ENCODE measurements around the gene NSUN2. TPM values are rescaled to one million over a fixed set of nuclear protein-coding genes. Genes with fewer than 3 reads are reported as not detected.

NSUN2 gene
- polyA plus RNA-seq, 2 of the 4 experiments (the other 2 are of a cell fraction), result 95.7 to 101 TPM

GRCh38 chr5:6598351-6598900 is 34.4 kb downstream of the NSUN2 start:
- POLR2A ChIA-PET, result no interaction called here
- no peak for ATAC-seq

GRCh38 chr5:6597557-6597956 is 35.3 kb downstream of the NSUN2 start:
- POLR2A ChIA-PET, result no interaction called here
- TF ChIP-seq REST (IDR thresholded peaks at IDR 0.05), result no peak
- TF ChIP-seq CBX8 (IDR thresholded peaks at IDR 0.05), result no peak
- TF ChIP-seq EHMT2 (IDR thresholded peaks at IDR 0.05; ENCODE audit: low read depth), result no peak
- no peak for TF ChIP-seq RAD21 (conservative IDR thresholded peaks at IDR 0.05 in 1 of 2, IDR thresholded peaks at IDR 0.05 in 1 of 2)
- no peak for TF ChIP-seq HDAC2 (IDR thresholded peaks at IDR 0.05)
- no peak for TF ChIP-seq HOXB5 (CRISPR knock-in tag; IDR thresholded peaks at IDR 0.05)
- no peak for TF ChIP-seq JUN (IDR thresholded peaks at IDR 0.05)
- no peak for TF ChIP-seq KDM5A (IDR thresholded peaks at IDR 0.05)
- TF ChIP-seq MAX (IDR thresholded peaks at IDR 0.05), result no peak
- no peak for TF ChIP-seq MAFK (IDR thresholded peaks at IDR 0.05; ENCODE audit: partially characterized antibody)
- TF ChIP-seq RARB (CRISPR knock-in tag; IDR thresholded peaks at IDR 0.05), result no peak
- TF ChIP-seq BCL3 (IDR thresholded peaks at IDR 0.05), result no peak
- no peak for TF ChIP-seq FOSB (CRISPR knock-in tag; IDR thresholded peaks at IDR 0.05)
- no peak for TF ChIP-seq POLR2AphosphoS2 (conservative IDR thresholded peaks at IDR 0.05; ENCODE audit: low read length)
- TF ChIP-seq EP300 (IDR thresholded peaks at IDR 0.05), result no peak
- no peak for TF ChIP-seq RCOR1 (IDR thresholded peaks at IDR 0.05; ENCODE audit: low read depth, low read length)
- no peak for TF ChIP-seq SMC3 (IDR thresholded peaks at IDR 0.05)
- CTCF ChIA-PET, result no interaction called here
- Histone ChIP-seq H3K27ac (no peak overlapping the region), H3K4me1 (no peaks in the 10 kb centered on the region), H3K4me2 (no peak overlapping the region), H3K9me3 (no peaks in the 10 kb centered on the region), H3K4me3 (no peak overlapping the region)
- WGBS (ENCODE audit: missing lambda C conversion rate), result 88% methylated on average over 6 of the region's 6 CpGs
- no peak for DNase-seq (ENCODE audit: low read depth in 1 of 2, low spot score in 1 of 2)
- FAIRE-seq, result no peak
- no peak for ATAC-seq

More at GRCh38 chr5:6598351-6598900, 34.4 kb downstream of the NSUN2 start:
- Histone ChIP-seq H3K27ac (no peak overlapping the region), H3K9me3 (no peaks in the 10 kb centered on the region), H3K4me2 (no peak overlapping the region), H3K4me1 (no peaks in the 10 kb centered on the region), H3K4me3 (no peak overlapping the region)
- DNase-seq (ENCODE audit: low read depth in 1 of 2, low spot score in 1 of 2) (no peak), FAIRE-seq (no peak)
- CTCF ChIA-PET, result interaction anchor here (0.7 kb wide), 1 partner anchor 139 kb away, joined by 3 read pairs; no protein-coding TSS in a partner anchor
- WGBS (ENCODE audit: missing lambda C conversion rate), result 94% methylated on average over 13 of the region's 14 CpGs
- TF ChIP-seq TP53 (CRISPR knock-in tag; IDR thresholded peaks at IDR 0.05) (no peak), CHD2 (IDR thresholded peaks at IDR 0.05; ENCODE audit: low read length, partially characterized antibody) (no peak), RNF2 (IDR thresholded peaks at IDR 0.05; ENCODE audit: borderline replicate concordance, low read depth) (no peak), CBX2 (IDR thresholded peaks at IDR 0.05; ENCODE audit: borderline replicate concordance, low read depth) (no peak), EHF (CRISPR knock-in tag; IDR thresholded peaks at IDR 0.05) (no peak), ZSCAN20 (CRISPR knock-in tag; IDR thresholded peaks at IDR 0.05) (no peak), JUN (IDR thresholded peaks at IDR 0.05) (no peak), EHMT2 (IDR thresholded peaks at IDR 0.05; ENCODE audit: low read depth) (no peak), MAZ (IDR thresholded peaks at IDR 0.05; ENCODE audit: borderline replicate concordance, low read depth, low read length) (no peak), MAX (IDR thresholded peaks at IDR 0.05) (no peak), HOXB5 (CRISPR knock-in tag; IDR thresholded peaks at IDR 0.05) (no peak)
